Lung microvascular endothelial cell (primary cell): ENCODE measurements around the gene SBNO1. TPM values are rescaled to one million over a fixed set of nuclear protein-coding genes. Genes with fewer than 3 reads are reported as not detected.
"Not testable (repeated sequence)": the region's sequence is repeated elsewhere in the genome, so short reads cannot be mapped to it uniquely, and the experiment has no call there.

Source experiments
- DNase-seq, 2 donors: peaks; one replicate each; pipeline versions ENCODE4 v3.0.0 to v3.0.0-alpha.2; 2010; ENCODE audit warnings: low read depth in 2 of 2
- total RNA-seq: library from RNA; depleted of rRNA; stranded (reverse); fragments of >200 nt; gene quantifications from 2 replicates; pipeline ENCODE4 v1.2.1, GENCODE V29; 2014

Gene SBNO1
- total RNA-seq, 1 donor from 2014 or later, result 17.7 TPM

- DNase-seq, result no peak
Observed at GRCh38 chr12:123351349-123351748, 13.3 kb downstream of the SBNO1 start.

GRCh38 chr12:123346946-123347345 lies 17.7 kb downstream of the SBNO1 start:
- DNase-seq, result no peak

- DNase-seq, result no peak
Observed at GRCh38 chr12:123344086-123344485, 20.6 kb downstream of the SBNO1 start.

- DNase-seq, result no peak
Observed at GRCh38 chr12:123337070-123337469, 27.6 kb downstream of the SBNO1 start.

GRCh38 chr12:123336530-123336929 lies 28.1 kb downstream of the SBNO1 start:
- no peak for DNase-seq

- no peak for DNase-seq
Observed at GRCh38 chr12:123335490-123335889, 29.2 kb downstream of the SBNO1 start.

- DNase-seq, result no peak
Observed at GRCh38 chr12:123329799-123330198, 34.8 kb downstream of the SBNO1 start.

GRCh38 chr12:123319826-123320225 lies 44.8 kb downstream of the SBNO1 start:
- DNase-seq, result no peak

GRCh38 chr12:123319273-123319672 lies 45.4 kb downstream of the SBNO1 start:
- DNase-seq, result no peak

GRCh38 chr12:123313046-123313445 lies 51.6 kb downstream of the SBNO1 start:
- DNase-seq, result not testable (repeated sequence)

- DNase-seq, result no peak
Observed at GRCh38 chr12:123306200-123306599, 58.4 kb downstream of the SBNO1 start.

- no peak for DNase-seq
Observed at GRCh38 chr12:123305136-123305535, 59.5 kb downstream of the SBNO1 start.

- no peak for DNase-seq
Observed at GRCh38 chr12:123293178-123293760, 71.4 kb downstream of the SBNO1 start.

GRCh38 chr12:123289911-123290310 lies 74.7 kb downstream of the SBNO1 start:
- no peak for DNase-seq

- no peak for DNase-seq
Observed at GRCh38 chr12:123288751-123289346, 75.8 kb downstream of the SBNO1 start.

GRCh38 chr12:123286652-123287373 lies 77.8 kb downstream of the SBNO1 start:
- DNase-seq, result no peak

GRCh38 chr12:123284669-123285068 lies 80.0 kb downstream of the SBNO1 start:
- no peak for DNase-seq

GRCh38 chr12:123283461-123283860 lies 81.2 kb downstream of the SBNO1 start:
- DNase-seq, result no peak

GRCh38 chr12:123282111-123282510 lies 82.5 kb downstream of the SBNO1 start:
- no peak for DNase-seq

- DNase-seq, result no peak
Observed at GRCh38 chr12:123280971-123281370, 83.7 kb downstream of the SBNO1 start.

GRCh38 chr12:123278101-123278627 lies 86.5 kb downstream of the SBNO1 start:
- peak; percentile 86 to 96 for DNase-seq

- no peak for DNase-seq
Observed at GRCh38 chr12:123273166-123273565, 91.5 kb downstream of the SBNO1 start.
